WI38 (cell line): Measurements from ENCODE around the gene MAN1C1.

ENCODE experiments used
- H3K4me3 ChIP-seq: 2 replicates; pipeline ENCODE4 v1.5.1; 2011; ENCODE audit warnings: low read depth, mild to moderate bottlenecking, control low read depth, low read length
- TF ChIP-seq, protein P1 (sequence below): IDR thresholded peaks from 2 replicates; pipeline ENCODE4 v1.5.1; 2012; ENCODE audit warnings: low read depth, mild to moderate bottlenecking, control low read depth, low read length

MAN1C1 gene

DNA sequence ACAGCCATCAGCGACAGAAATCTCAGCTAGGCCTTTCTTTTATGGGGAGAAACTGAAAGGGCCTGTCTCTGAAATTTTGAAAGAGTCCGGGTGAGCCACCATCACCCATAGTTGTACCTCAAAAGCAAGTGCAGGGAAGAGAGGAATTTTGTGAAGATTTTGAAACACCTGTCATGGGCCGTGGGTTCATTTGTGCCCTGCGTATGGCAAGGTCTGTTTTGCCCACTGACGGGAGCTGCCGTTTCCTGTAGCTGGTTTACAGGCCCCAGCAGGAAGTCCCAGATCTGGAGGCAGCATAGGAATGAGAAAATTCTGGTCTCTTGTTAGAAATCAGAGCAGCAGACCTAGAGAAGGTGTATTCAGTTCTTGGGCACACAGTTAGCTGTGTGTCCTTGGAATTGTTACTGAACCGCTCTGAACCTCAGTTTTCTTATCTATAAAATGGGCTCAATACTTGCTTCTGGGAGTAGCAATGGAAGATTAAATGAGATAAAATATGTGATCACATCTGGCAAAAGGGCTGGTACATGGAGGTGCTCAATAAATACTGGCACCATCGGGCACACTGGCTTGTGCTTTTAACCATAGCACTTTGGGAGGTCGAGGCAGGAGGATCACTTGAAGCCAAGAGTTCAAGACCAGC, 52.5 kb downstream of the MAN1C1 start:
- H3K4me3 ChIP-seq = no peak overlapping the region
- TF ChIP-seq, protein P1, sequence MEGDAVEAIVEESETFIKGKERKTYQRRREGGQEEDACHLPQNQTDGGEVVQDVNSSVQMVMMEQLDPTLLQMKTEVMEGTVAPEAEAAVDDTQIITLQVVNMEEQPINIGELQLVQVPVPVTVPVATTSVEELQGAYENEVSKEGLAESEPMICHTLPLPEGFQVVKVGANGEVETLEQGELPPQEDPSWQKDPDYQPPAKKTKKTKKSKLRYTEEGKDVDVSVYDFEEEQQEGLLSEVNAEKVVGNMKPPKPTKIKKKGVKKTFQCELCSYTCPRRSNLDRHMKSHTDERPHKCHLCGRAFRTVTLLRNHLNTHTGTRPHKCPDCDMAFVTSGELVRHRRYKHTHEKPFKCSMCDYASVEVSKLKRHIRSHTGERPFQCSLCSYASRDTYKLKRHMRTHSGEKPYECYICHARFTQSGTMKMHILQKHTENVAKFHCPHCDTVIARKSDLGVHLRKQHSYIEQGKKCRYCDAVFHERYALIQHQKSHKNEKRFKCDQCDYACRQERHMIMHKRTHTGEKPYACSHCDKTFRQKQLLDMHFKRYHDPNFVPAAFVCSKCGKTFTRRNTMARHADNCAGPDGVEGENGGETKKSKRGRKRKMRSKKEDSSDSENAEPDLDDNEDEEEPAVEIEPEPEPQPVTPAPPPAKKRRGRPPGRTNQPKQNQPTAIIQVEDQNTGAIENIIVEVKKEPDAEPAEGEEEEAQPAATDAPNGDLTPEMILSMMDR = no peak

DNA sequence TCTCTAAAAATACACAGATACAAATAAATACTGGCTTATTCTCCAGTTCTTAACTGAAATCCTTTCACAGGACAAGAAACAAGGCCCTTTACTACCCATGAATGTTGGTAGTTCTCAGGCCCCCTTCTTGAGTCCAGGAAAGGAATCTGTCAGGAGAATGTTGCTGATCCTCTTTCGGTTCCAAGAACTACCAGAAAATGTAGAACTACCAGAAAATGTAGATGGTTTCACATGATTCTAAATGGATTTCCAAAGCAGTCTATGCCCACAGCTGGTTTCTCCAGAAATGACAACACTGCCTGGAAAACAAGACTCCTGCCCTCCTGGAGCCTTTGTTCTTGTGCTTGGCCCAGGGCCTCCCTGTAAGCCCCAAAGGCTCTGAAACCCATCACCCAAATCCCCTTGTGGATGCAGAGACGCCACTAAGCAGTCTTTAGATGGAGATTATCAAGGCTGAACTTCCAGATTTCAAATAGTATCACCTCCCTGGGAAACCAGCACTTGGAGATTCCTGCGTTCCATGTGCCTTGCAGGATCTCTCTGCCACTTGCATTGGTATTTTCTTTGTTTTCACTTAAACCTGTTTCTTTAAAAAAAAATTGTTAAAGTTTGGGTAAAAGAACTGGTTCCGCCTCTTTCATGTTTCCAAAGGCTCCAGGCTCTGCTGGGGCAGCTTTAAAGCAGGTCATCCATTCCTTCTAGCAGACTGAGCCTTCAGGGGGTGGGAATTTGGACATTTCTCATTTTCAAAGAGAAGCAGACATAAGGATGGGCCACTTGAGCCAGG, 53.4 kb downstream of the MAN1C1 start:
- TF ChIP-seq, protein P1 = no peak
- no peak overlapping the region for H3K4me3 ChIP-seq

DNA sequence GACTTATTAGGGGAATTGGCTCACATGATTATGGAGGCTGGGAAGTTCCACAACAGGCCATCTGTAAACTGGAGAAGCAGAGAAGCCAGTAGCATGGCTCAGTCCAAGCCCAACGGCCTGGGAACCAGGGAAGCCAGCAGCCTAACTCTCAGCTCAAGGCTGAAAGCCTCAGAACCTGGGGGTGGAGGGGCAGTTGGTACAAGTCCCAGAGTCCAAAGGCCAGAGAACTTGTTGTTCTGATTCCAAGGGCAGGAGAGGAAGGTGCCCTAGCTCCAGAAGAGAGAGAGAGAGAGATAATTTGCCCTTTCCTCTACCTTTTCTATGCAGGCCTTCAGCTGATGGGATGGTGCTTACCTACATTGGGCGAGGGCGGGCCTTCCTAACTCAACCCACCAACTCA, 55.3 kb downstream of the MAN1C1 start:
- no peak overlapping the region for H3K4me3 ChIP-seq
- TF ChIP-seq, protein P1 = no peak

DNA sequence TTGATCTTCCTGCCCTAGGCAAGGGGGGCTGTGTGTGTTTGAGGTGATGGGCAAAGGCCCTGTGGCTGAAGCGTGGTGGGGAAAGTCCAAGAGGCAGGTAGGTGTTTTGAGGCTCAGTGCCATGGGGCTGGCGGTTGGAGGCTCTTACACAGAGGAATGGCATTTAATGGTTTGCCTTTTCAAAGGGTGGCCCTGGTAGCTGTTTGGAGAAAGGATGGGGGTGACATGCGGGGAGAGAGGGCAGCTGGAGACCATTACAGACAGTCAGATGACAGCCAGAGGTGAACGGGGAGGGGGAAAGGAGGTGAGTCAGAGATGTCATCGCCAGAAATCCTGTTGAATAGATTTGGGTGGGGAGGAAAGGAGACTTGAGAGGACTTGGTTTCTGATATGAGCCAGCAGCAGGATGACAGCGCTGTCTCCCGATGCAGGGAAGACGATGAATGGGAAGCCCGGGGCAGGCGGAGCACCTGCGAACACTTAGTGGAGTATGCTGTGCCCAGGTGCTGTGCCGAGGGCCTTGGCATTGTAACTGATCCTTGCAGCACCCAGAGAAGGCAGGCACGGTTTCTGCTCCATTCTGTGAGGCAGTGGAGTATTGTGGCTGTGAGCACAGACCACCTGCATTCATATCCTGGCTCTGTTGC, 56.3 kb downstream of the MAN1C1 start:
- TF ChIP-seq, protein P1 = no peak
- no peak overlapping the region for H3K4me3 ChIP-seq

DNA sequence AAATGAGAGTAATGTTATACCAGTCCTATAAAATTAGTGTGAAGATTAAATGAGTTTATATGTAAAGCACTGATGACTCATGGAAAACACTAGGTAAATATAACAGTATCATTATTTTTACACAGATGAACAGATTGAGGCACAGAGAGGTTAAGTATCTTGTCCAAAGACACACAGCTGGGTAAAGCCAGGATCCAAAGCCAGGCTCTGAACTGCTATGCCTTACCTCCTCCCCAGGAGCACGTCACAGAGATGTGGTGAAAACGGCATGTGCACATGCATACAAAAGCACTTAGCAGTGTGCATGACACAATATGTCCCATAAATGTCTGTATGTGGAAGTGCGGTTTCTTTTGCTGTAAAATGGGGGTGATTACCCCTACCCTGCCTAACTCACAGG, 56.9 kb downstream of the MAN1C1 start:
- TF ChIP-seq, protein P1 = no peak
- H3K4me3 ChIP-seq = no peak overlapping the region

DNA sequence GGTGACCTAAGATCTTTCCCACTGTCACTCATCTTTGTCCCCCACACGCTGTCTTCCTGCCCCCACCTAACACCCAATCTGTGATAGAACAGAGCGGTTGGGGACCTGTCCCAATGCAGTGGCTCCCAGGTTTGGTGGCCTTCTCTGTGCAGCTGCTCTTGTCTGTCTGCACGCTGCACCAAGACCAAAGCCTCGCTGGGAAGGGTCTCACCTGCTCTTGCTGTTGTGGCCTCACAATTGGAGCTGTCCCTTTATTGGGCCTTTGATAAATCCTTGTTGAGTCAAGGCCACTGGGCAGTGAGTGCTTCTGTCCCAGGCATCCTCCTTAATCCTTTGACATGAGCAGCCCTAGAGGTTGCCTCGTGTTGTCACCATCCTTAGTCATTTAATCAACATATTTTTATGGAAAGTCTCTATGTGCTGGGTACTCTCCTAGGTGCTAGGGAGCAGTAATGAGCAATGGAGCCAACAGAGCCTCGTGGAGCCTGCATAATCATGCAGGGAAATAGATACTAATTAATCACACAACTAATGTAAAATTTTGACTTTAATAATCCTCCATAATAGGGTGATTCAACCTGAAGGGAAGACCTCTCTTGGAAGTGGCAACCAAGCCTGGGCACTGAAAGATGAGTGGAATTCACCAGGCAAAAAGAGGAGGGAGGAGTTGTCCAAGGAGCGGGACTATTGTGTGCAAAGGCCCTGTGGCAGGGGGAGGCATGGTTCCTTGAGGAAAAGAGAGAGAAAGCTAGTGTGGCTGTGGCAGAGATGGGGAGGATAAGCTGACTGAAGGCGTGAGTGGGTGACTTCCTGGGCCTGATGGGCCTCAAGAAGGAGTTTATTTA, 57.6 kb downstream of the MAN1C1 start:
- H3K4me3 ChIP-seq = no peak overlapping the region

More for the DNA sequence above, 57.6 kb downstream of the MAN1C1 start:
- TF ChIP-seq, protein P1 = no peak
